ENCODE measurements around the gene OR10A7. TPM values are rescaled to one million over a fixed set of nuclear protein-coding genes. Genes with fewer than 3 reads are reported as not detected.

The OR10A7 gene
- total RNA-seq, 6 experiments from 2014 or later, result not detected

DNA sequence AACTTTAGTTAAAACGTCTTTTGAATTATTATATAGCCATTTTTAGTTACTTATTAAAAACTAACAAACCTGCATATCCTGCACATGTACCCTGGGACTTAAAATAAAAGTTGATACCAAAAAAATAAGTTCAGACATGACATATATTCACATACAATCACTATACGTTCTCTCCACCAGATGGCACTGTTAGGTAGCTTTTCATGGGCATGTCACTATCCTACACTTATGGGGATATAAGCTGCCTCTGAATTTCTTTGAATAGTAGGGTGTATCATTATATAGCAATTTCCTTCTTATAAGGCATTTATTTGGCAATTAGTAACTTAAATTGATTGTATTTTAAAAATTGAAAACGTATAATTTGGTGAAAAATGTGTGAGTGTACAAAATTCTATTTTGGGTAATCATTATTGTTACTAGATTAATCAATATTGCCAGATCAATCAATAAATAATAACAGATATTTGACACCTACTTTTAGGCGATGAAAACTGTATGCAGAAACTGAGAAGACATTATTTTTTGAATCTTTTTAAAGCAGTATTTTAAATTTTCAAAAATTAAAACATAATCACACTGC, 31.8 kb upstream of the OR10A7 start:
- Mint-ChIP-seq H3K27me3 (ENCODE audit: insufficient read depth) (peaks cover 4% of the 10 kb centered on the region; the same call in 1 of the 2 replicates), H3K4me1 (ENCODE audit: low read depth) (no peaks in the 10 kb centered on the region), H3K27ac (no peak overlapping the region), H3K36me3 (ENCODE audit: low read depth) (no peaks in the 10 kb centered on the region), H3K9me3 (no peaks in the 10 kb centered on the region), H3K4me3 (no peak overlapping the region)
- TF ChIP-seq, protein P1, sequence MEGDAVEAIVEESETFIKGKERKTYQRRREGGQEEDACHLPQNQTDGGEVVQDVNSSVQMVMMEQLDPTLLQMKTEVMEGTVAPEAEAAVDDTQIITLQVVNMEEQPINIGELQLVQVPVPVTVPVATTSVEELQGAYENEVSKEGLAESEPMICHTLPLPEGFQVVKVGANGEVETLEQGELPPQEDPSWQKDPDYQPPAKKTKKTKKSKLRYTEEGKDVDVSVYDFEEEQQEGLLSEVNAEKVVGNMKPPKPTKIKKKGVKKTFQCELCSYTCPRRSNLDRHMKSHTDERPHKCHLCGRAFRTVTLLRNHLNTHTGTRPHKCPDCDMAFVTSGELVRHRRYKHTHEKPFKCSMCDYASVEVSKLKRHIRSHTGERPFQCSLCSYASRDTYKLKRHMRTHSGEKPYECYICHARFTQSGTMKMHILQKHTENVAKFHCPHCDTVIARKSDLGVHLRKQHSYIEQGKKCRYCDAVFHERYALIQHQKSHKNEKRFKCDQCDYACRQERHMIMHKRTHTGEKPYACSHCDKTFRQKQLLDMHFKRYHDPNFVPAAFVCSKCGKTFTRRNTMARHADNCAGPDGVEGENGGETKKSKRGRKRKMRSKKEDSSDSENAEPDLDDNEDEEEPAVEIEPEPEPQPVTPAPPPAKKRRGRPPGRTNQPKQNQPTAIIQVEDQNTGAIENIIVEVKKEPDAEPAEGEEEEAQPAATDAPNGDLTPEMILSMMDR (IDR thresholded peaks at IDR 0.05), result peak; percentile 93
- DNase-seq, result peak; percentile 67

DNA sequence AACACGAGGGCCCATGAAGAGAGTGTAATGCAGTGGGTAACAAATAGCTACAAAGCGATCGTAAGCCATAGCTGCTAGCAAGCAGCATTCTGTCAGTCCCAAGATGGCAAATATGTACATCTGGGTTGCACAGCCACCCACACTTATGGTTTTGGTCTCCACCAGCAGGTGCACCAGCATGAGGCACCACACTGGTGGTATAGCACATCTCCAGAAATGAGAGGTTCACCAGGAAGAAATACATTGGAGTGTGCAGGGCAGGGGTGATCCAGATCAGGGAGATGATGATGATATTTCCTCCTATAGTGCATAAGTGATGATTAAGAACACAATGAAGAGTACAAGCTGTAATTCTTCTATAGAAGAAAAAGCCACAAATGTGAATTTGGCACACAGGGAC, 26.4 kb upstream of the OR10A7 start:
- no peak overlapping the region for H3K4me3 Mint-ChIP-seq
- H3K27me3 Mint-ChIP-seq (ENCODE audit: insufficient read depth), result peaks cover 2% of the 10 kb centered on the region; the same call in 1 of the 2 replicates
- no peaks in the 10 kb centered on the region for H3K9me3 Mint-ChIP-seq
- H3K4me1 Mint-ChIP-seq (ENCODE audit: low read depth), result no peaks in the 10 kb centered on the region
- no peak overlapping the region for H3K27ac Mint-ChIP-seq
- TF ChIP-seq, protein P1 (IDR thresholded peaks at IDR 0.05), result no peak
- no peaks in the 10 kb centered on the region for H3K36me3 Mint-ChIP-seq (ENCODE audit: low read depth)
- DNase-seq, result no peak

DNA sequence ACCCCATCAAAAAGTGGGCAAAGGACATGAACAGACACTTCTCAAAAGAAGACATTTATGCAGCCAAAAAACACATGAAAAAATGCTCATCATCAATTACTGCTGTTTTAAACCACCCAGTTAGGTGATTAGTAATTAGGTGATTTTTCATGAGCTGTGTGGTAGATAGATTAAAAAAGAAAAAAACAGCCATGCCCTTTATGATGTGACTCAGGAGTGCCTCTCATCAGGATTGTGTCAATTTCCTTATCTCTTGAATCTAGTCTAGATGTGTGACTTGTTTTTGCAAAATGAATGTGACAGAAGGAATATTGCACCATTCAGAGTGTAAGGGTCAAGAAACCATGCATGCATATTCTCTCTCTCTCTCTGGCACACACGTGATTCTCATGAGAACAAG, 5.7 kb downstream of the OR10A7 start:
- Mint-ChIP-seq H3K27me3 (ENCODE audit: insufficient read depth) (no peaks in the 10 kb centered on the region; the same call in 1 of the 2 replicates), H3K9me3 (peaks cover 6% of the 10 kb centered on the region), H3K4me3 (no peak overlapping the region), H3K27ac (no peak overlapping the region), H3K36me3 (ENCODE audit: low read depth) (no peaks in the 10 kb centered on the region), H3K4me1 (ENCODE audit: low read depth) (no peaks in the 10 kb centered on the region)
- no peak for DNase-seq
- TF ChIP-seq, protein P1 (IDR thresholded peaks at IDR 0.05), result no peak

DNA sequence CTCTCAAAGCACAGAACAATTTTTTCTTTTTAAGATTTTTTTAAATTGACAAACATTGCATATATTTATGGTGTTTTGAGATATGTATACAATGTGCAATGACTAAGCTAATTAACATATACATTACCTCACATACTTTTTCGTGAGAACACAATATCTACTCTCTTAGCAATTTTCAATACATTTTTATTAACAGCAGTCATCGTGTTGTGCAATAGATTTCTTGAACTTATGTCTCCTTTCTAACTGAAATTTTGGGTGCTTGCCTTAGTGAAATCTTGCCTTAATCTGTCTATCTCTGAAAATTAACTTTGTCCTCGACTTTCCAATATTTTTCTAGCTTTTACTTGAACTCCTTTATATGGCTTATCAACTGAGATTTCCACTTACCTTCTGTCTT, 6.8 kb downstream of the OR10A7 start:
- Mint-ChIP-seq H3K27me3 (ENCODE audit: insufficient read depth) (no peaks in the 10 kb centered on the region; the same call in 1 of the 2 replicates), H3K9me3 (peaks cover 4% of the 10 kb centered on the region; the same call in 1 of the 2 replicates), H3K4me1 (ENCODE audit: low read depth) (no peaks in the 10 kb centered on the region), H3K36me3 (ENCODE audit: low read depth) (no peaks in the 10 kb centered on the region), H3K27ac (no peak overlapping the region), H3K4me3 (no peak overlapping the region)
- no peak for DNase-seq
- TF ChIP-seq, protein P1 (IDR thresholded peaks at IDR 0.05), result no peak

DNA sequence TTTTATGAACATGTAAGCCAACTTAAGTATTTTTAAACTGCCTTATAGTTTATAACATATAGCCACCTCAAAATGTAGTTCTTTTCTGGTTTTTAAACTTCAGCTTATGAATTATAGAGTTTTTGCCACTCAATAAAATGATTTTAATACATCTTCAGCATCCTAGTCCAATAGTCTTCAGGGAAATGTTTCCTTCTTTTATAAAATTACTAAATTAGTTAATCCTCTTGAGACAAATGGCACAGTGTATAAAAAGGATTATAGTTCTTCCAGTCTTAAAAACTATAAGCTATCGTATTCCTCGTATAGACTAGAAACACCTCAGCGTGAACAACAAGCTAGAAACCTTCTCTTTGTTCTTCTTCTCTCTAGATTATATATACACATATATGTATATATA, 23.5 kb downstream of the OR10A7 start, which contains the start of gene OR6C74:
OR6C74 (plus strand) TSS at position 301 of the 400 bp plus-strand sequence. CDS start 2,679 bp downstream, outside the sequence.
- TF ChIP-seq, protein P1 (IDR thresholded peaks at IDR 0.05), result no peak
- Mint-ChIP-seq H3K27me3 (ENCODE audit: insufficient read depth) (no peaks in the 10 kb centered on the region; the same call in 1 of the 2 replicates), H3K4me1 (ENCODE audit: low read depth) (no peaks in the 10 kb centered on the region)

More for the DNA sequence above, 23.5 kb downstream of the OR10A7 start, which contains the start of gene OR6C74:
- DNase-seq, result no peak
- H3K27ac Mint-ChIP-seq, result no peak within 1 kb of the TSS
- H3K4me3 Mint-ChIP-seq, result no peak within 1 kb of the TSS
- peaks cover 28% of the 10 kb centered on the region for H3K9me3 Mint-ChIP-seq
- no peaks in the 10 kb centered on the region for H3K36me3 Mint-ChIP-seq (ENCODE audit: low read depth)
